G401 (cell line): ENCODE measurements around the gene RAET1G. TPM values are rescaled to one million over a fixed set of nuclear protein-coding genes. Genes with fewer than 3 reads are reported as not detected.
"Not testable (repeated sequence)": the region's sequence is repeated elsewhere in the genome, so short reads cannot be mapped to it uniquely, and the experiment has no call there.

Experiments used
- DNase-seq: peaks from one replicate; pipeline ENCODE4 v3.0.0-alpha.2; 2015; ENCODE audit warnings: low spot score
- in situ Hi-C: cut with HindIII; loops from 2 replicates; pipeline ENCODE4 v1.10.0; 2016; ENCODE audit warnings: low sequenced_read_pairs, mixed read lengths
- total RNA-seq: library from RNA; depleted of rRNA; stranded (reverse); fragments of >200 nt; shearing (Covaris generic); gene quantifications from 2 replicates; pipeline ENCODE4 v1.2.3, GENCODE V29; 2014; rRNA removed

RAET1G gene
- not detected in 2 replicates for total RNA-seq

GRCh38 chr6:149922642-149923326 lies at the start of gene RAET1G:
Gene RAET1G (minus strand): TSS chr6:149923121. CDS start chr6:149923010, 111 bp downstream.
- in situ Hi-C loops: no loop called here
- DNase-seq: peak; percentile 72

GRCh38 chr6:149969635-149970034 lies 46.7 kb upstream of the RAET1G start:
- in situ Hi-C loops: no loop called here
- DNase-seq: no peak

- DNase-seq, in situ Hi-C loops: not testable (repeated sequence)
Measured at GRCh38 chr6:149968909-149969308, 46.0 kb upstream of the RAET1G start.

GRCh38 chr6:149967999-149968398 lies 45.1 kb upstream of the RAET1G start:
- in situ Hi-C loops, DNase-seq: not testable (repeated sequence)

- in situ Hi-C loops: no loop called here
- no peak for DNase-seq
Measured at GRCh38 chr6:149967591-149967990, 44.7 kb upstream of the RAET1G start.

GRCh38 chr6:149966319-149966718 lies 43.4 kb upstream of the RAET1G start:
- DNase-seq, in situ Hi-C loops: not testable (repeated sequence)

GRCh38 chr6:149965194-149966020 lies 42.5 kb upstream of the RAET1G start:
- in situ Hi-C loops: no loop called here

GRCh38 chr6:149964308-149965193 lies 41.6 kb upstream of the RAET1G start:
- in situ Hi-C loops: no loop called here
- DNase-seq: peak; percentile 20

More at GRCh38 chr6:149965194-149966020, 42.5 kb upstream of the RAET1G start:
- peak; percentile 4 for DNase-seq

- DNase-seq: peak; percentile 85
- in situ Hi-C loops: no loop called here
Measured at GRCh38 chr6:149963462-149964307, 40.8 kb upstream of the RAET1G start, which contains the start of gene ULBP1. Gene ULBP1 (plus strand): TSS chr6:149963943. CDS start chr6:149964050, 107 bp downstream.

- DNase-seq: no peak
- in situ Hi-C loops: no loop called here
Measured at GRCh38 chr6:149963212-149963461, 40.2 kb upstream of the RAET1G start.

GRCh38 chr6:149962461-149963211 lies 39.7 kb upstream of the RAET1G start:
- no peak for DNase-seq
- in situ Hi-C loops: no loop called here

GRCh38 chr6:149961728-149962425 lies 39.0 kb upstream of the RAET1G start:
- DNase-seq: peak; percentile 7
- in situ Hi-C loops: no loop called here

- DNase-seq: no peak
Measured at GRCh38 chr6:149960488-149960887, 37.6 kb upstream of the RAET1G start.

GRCh38 chr6:149959806-149960205 lies 36.9 kb upstream of the RAET1G start:
- in situ Hi-C loops, DNase-seq: not testable (repeated sequence)

More at GRCh38 chr6:149960488-149960887, 37.6 kb upstream of the RAET1G start:
- in situ Hi-C loops: no loop called here

- in situ Hi-C loops, DNase-seq: not testable (repeated sequence)
Measured at GRCh38 chr6:149958124-149958523, 35.2 kb upstream of the RAET1G start.

- in situ Hi-C loops, DNase-seq: not testable (repeated sequence)
Measured at GRCh38 chr6:149955654-149956317, 32.9 kb upstream of the RAET1G start.
